ENCODE measurements around the gene BOD1L2.

The BOD1L2 gene

DNA sequence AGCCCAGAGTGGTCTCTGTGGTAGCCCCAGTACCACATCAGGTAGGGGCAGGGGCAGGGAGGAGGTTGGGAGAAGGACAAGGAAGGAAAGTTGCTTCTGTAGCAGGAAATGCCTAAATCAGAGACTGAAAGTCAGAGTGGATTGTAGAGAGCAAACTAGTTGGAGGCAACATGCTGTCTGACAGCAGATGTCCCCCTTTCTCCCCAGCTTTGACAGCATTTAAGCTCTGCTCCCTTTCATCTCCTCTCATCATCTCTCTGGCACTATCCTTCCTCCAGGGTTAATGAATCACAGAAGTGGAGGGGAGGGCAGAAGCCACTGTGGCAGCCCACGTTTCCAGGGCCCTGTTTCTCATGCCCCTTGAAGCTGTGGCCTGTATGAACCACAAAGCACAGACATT lies 50.4 kb downstream of the BOD1L2 start:
- Histone ChIP-seq H3K4me1 (ENCODE audit: insufficient read depth, poor library complexity, severe bottlenecking) (no peaks in the 10 kb centered on the region), H3K9me3 (ENCODE audit: severe bottlenecking) (no peaks in the 10 kb centered on the region), H3K27ac (ENCODE audit: poor library complexity, severe bottlenecking) (no peak overlapping the region), H3K27me3 (ENCODE audit: insufficient read depth, poor library complexity, severe bottlenecking) (no peaks in the 10 kb centered on the region), H3K36me3 (ENCODE audit: low read depth) (no peaks in the 10 kb centered on the region), H3K4me3 (ENCODE audit: severe bottlenecking) (no peak overlapping the region)
- TF ChIP-seq, protein P1, sequence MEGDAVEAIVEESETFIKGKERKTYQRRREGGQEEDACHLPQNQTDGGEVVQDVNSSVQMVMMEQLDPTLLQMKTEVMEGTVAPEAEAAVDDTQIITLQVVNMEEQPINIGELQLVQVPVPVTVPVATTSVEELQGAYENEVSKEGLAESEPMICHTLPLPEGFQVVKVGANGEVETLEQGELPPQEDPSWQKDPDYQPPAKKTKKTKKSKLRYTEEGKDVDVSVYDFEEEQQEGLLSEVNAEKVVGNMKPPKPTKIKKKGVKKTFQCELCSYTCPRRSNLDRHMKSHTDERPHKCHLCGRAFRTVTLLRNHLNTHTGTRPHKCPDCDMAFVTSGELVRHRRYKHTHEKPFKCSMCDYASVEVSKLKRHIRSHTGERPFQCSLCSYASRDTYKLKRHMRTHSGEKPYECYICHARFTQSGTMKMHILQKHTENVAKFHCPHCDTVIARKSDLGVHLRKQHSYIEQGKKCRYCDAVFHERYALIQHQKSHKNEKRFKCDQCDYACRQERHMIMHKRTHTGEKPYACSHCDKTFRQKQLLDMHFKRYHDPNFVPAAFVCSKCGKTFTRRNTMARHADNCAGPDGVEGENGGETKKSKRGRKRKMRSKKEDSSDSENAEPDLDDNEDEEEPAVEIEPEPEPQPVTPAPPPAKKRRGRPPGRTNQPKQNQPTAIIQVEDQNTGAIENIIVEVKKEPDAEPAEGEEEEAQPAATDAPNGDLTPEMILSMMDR (IDR thresholded peaks at IDR 0.05; ENCODE audit: poor library complexity, severe bottlenecking), result no peak
- ATAC-seq (ENCODE audit: low read depth), result no peak
- DNase-seq (ENCODE audit: low spot score), result no peak

DNA sequence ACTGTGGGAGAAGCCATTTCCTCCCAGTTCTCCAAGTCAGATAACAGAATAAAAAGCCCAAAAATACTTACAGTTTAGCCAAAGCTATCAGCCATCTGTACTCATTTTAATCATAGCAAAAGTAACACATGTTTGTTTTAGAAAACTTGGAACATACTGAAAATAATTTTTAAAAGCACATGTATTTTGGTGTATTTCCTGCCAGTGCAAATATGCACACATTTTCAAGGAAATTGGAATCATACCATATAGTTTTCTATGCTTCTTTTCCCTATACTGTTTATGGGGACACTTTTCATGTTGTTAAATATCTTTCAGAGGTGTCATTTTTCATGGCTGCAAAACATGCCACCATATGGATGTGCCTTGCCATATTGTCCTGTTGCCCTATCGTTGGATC lies 51.2 kb downstream of the BOD1L2 start:
- no peak for DNase-seq (ENCODE audit: low spot score)
- ATAC-seq (ENCODE audit: low read depth), result no peak
- TF ChIP-seq, protein P1 (IDR thresholded peaks at IDR 0.05; ENCODE audit: poor library complexity, severe bottlenecking), result no peak

More for the DNA sequence above, 51.2 kb downstream of the BOD1L2 start:
- Histone ChIP-seq H3K4me1 (ENCODE audit: insufficient read depth, poor library complexity, severe bottlenecking) (no peaks in the 10 kb centered on the region), H3K4me3 (ENCODE audit: severe bottlenecking) (no peak overlapping the region), H3K27ac (ENCODE audit: poor library complexity, severe bottlenecking) (no peak overlapping the region), H3K36me3 (ENCODE audit: low read depth) (no peaks in the 10 kb centered on the region), H3K9me3 (ENCODE audit: severe bottlenecking) (no peaks in the 10 kb centered on the region), H3K27me3 (ENCODE audit: insufficient read depth, poor library complexity, severe bottlenecking) (no peaks in the 10 kb centered on the region)
